ENCODE data around the gene BCR. TPM values are rescaled to one million over a fixed set of nuclear protein-coding genes. Genes with fewer than 3 reads are reported as not detected.

The BCR gene
- total and polyA plus RNA-seq, 2 donors (not counting 1 experiment from before 2014, with no cell fraction given), result 30.2 to 46.4 TPM

DNA sequence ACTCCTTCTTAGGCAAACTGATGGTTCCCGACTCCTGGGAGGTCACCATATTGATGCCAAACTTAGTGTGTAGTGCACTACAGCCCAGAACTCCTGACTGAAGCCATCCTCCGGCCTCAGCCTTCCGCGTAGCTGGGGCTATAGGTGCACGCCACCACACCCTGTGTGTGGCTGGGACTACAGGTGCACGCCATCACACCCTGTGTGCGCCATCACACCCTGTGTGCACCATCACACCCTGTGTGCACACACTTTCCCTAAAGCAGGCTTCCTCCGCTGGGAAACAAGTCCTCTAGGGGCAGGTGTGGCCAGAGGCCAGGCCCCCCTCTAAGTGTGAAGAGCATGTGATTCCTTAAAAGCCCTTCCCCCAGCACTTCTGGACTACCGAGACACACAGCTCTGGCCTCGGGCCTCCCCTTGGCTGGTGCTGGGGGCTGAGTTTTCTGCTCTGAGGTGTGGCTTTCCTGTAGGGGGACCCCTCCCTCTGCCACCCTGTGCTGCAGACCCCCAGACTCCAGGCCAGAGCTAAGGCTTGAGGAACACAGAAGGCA is 81.7 kb downstream of the BCR start:
- no peak for DNase-seq
- Histone ChIP-seq H3K36me3 (replicated peaks in 1 of 2; ENCODE audit: control extremely low read depth in 1 of 2, control insufficient read depth in 1 of 2, extremely low read depth in 1 of 2, insufficient read depth in 2 of 2, low read length in 1 of 2) (peaks cover 0 to 35% of the 10 kb centered on the region in 2 experiments), H3K27me3 (replicated peaks in 1 of 4; ENCODE audit: control extremely low read depth in 1 of 4, control insufficient read depth in 3 of 4, insufficient read depth in 4 of 4, low read length in 3 of 4) (no peaks in the 10 kb centered on the region), H2AFZ (ENCODE audit: insufficient read depth, low read depth, low read length, poor library complexity, severe bottlenecking) (no peak overlapping the region), H3K27ac (ENCODE audit: low read length in 2 of 2) (no peak overlapping the region), H3K4me2 (replicated peaks; ENCODE audit: low read depth, low read length, poor library complexity, severe bottlenecking) (no peak overlapping the region), H3K4me3 (ENCODE audit: control extremely low read depth in 1 of 5, extremely low read depth in 1 of 5, insufficient read depth in 1 of 5, low read depth in 2 of 5, low read length in 4 of 5) (no peak overlapping the region), H4K20me1 (ENCODE audit: control insufficient read depth, insufficient read depth, low read length, poor library complexity, severe bottlenecking) (peaks cover 11% of the 10 kb centered on the region), H3K4me1 (ENCODE audit: control insufficient read depth in 2 of 2, insufficient read depth in 2 of 2, low read length in 2 of 2) (peaks cover 0 to 6% of the 10 kb centered on the region in 2 donors), H3K79me2 (ENCODE audit: control insufficient read depth, insufficient read depth, low read length) (peaks cover 12% of the 10 kb centered on the region), H3K9me3 (ENCODE audit: control extremely low read depth in 1 of 3, control insufficient read depth in 2 of 3, insufficient read depth in 1 of 3, low read length in 2 of 3) (no peaks in the 10 kb centered on the region), H3K9ac (ENCODE audit: low read length) (no peak overlapping the region)
- H3K4me3 Mint-ChIP-seq, result no peak overlapping the region
- H3K27ac Mint-ChIP-seq, result no peak overlapping the region
- peaks cover 5% of the 10 kb centered on the region for H3K4me1 Mint-ChIP-seq
- H3K27me3 Mint-ChIP-seq, result no peaks in the 10 kb centered on the region
- 92% methylated on average over 8 of the region's 10 CpGs for WGBS (ENCODE audit: insufficient coverage)
- TF ChIP-seq, protein P1, sequence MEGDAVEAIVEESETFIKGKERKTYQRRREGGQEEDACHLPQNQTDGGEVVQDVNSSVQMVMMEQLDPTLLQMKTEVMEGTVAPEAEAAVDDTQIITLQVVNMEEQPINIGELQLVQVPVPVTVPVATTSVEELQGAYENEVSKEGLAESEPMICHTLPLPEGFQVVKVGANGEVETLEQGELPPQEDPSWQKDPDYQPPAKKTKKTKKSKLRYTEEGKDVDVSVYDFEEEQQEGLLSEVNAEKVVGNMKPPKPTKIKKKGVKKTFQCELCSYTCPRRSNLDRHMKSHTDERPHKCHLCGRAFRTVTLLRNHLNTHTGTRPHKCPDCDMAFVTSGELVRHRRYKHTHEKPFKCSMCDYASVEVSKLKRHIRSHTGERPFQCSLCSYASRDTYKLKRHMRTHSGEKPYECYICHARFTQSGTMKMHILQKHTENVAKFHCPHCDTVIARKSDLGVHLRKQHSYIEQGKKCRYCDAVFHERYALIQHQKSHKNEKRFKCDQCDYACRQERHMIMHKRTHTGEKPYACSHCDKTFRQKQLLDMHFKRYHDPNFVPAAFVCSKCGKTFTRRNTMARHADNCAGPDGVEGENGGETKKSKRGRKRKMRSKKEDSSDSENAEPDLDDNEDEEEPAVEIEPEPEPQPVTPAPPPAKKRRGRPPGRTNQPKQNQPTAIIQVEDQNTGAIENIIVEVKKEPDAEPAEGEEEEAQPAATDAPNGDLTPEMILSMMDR (IDR thresholded peaks at IDR 0.05), result no peak
- no peak for TF ChIP-seq EZH2 (IDR thresholded peaks at IDR 0.05; ENCODE audit: borderline replicate concordance, insufficient read depth, low read depth, low read length, poor library complexity, severe bottlenecking)
- H3K9me3 Mint-ChIP-seq (ENCODE audit: insufficient read depth), result no peaks in the 10 kb centered on the region
- ChIA-PET CTCF (interaction anchor here (1.1 to 1.7 kb wide), 2 partner anchors 28 to 83 kb away, joined by 6 read pairs; no protein-coding TSS in a partner anchor), POLR2A (no interaction called here)
- intact Hi-C loops (cut with micrococcal nuclease), result no loop called here
- ATAC-seq (ENCODE audit: low read depth), result no peak

DNA sequence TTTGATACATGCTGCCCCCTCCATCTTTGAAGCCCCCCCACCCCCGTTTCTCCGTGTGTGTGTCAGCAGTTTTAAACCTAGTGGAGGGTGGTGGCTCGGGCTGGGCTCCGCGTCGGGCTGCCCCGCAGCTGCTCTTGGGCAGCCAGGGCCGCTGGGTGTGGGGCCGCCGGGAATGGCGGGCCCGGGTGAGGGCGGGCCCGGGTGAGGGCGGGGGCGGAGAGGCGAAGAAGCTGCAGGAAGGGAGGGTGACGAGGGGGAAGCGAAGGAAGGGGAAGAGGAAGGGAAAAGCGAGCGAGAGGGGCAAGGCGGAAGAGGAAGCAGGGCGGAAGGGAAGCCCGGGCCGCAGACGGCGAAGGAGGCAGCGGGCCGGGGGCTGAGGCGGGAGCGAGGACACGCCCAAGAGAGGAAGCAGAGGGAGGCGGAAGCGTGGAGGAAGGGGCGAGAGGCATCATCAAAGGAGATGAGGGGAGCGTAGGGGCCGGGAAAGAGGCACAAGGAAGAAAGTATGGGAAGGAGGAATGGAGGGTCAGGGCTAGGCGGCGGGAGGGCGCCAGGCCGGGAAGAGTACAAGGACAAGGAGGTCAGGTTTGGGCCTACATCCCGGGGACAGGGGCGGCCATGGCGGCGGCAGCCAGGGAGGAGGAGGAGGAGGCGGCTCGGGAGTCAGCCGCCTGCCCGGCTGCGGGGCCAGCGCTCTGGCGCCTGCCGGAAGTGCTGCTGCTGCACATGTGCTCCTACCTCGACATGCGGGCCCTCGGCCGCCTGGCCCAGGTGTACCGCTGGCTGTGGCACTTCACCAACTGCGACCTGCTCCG is 82.4 kb downstream of the BCR start:
- ChIA-PET CTCF (interaction anchor here (1.1 kb wide), 1 partner anchor 16 kb away, joined by 3 read pairs; no protein-coding TSS in a partner anchor), POLR2A (interaction anchor here (0.6 kb wide), 1 partner anchor 594 kb away, joined by 4 read pairs; no protein-coding TSS in a partner anchor)
- H2AFZ ChIP-seq (ENCODE audit: insufficient read depth, low read depth, low read length, poor library complexity, severe bottlenecking), result no peak overlapping the region
- peaks cover 0 to 32% of the 10 kb centered on the region in 2 experiments for H3K36me3 ChIP-seq (replicated peaks in 1 of 2; ENCODE audit: control extremely low read depth in 1 of 2, control insufficient read depth in 1 of 2, extremely low read depth in 1 of 2, insufficient read depth in 2 of 2, low read length in 1 of 2)
- no peaks in the 10 kb centered on the region for H3K27me3 Mint-ChIP-seq
- no peak overlapping the region for H3K27ac Mint-ChIP-seq
- H3K9ac ChIP-seq (ENCODE audit: low read length), result no peak overlapping the region
- peaks cover 5% of the 10 kb centered on the region for H3K4me1 Mint-ChIP-seq
- no peaks in the 10 kb centered on the region for H3K9me3 ChIP-seq (ENCODE audit: control extremely low read depth in 1 of 3, control insufficient read depth in 2 of 3, insufficient read depth in 1 of 3, low read length in 2 of 3)
- H4K20me1 ChIP-seq (ENCODE audit: control insufficient read depth, insufficient read depth, low read length, poor library complexity, severe bottlenecking), result peaks cover 9% of the 10 kb centered on the region
- no peak overlapping the region for H3K4me3 Mint-ChIP-seq
- no peak for DNase-seq
- H3K4me2 ChIP-seq (replicated peaks; ENCODE audit: low read depth, low read length, poor library complexity, severe bottlenecking), result no peak overlapping the region
- no peaks in the 10 kb centered on the region for H3K9me3 Mint-ChIP-seq (ENCODE audit: insufficient read depth)
- H3K27me3 ChIP-seq (replicated peaks in 1 of 4; ENCODE audit: control extremely low read depth in 1 of 4, control insufficient read depth in 3 of 4, insufficient read depth in 4 of 4, low read length in 3 of 4), result no peaks in the 10 kb centered on the region
- no peak overlapping the region for H3K27ac ChIP-seq (ENCODE audit: low read length in 2 of 2)
- 96% methylated on average over 52 of the region's 60 CpGs for WGBS (ENCODE audit: insufficient coverage)
- TF ChIP-seq EZH2 (IDR thresholded peaks at IDR 0.05; ENCODE audit: borderline replicate concordance, insufficient read depth, low read depth, low read length, poor library complexity, severe bottlenecking), result no peak
- TF ChIP-seq, protein P1 (IDR thresholded peaks at IDR 0.05), result no peak
- intact Hi-C loops (cut with micrococcal nuclease), result no loop called here
- peaks cover 6% of the 10 kb centered on the region for H3K79me2 ChIP-seq (ENCODE audit: control insufficient read depth, insufficient read depth, low read length)
- peaks cover 0 to 6% of the 10 kb centered on the region in 2 donors for H3K4me1 ChIP-seq (ENCODE audit: control insufficient read depth in 2 of 2, insufficient read depth in 2 of 2, low read length in 2 of 2)
- ATAC-seq (ENCODE audit: low read depth), result no peak
- no peak overlapping the region for H3K4me3 ChIP-seq (ENCODE audit: control extremely low read depth in 1 of 5, extremely low read depth in 1 of 5, insufficient read depth in 1 of 5, low read depth in 2 of 5, low read length in 4 of 5)

All from B cell (primary cell).